ENCODE data around the gene TCL1B. TPM values are rescaled to one million over a fixed set of nuclear protein-coding genes. Genes with fewer than 3 reads are reported as not detected.

Gene TCL1B
- total and polyA plus RNA-seq, 2 donors (not counting 3 experiments of a cell fraction or from before 2014, with no cell fraction given) = not detected

- Histone ChIP-seq H2AFZ (ENCODE audit: low read depth, low read length) (no peak overlapping the region), H3K4me3 (replicated peaks in 1 of 3; ENCODE audit: insufficient read depth in 1 of 3, low read depth in 1 of 3, low read length in 3 of 3) (no peak overlapping the region), H3K4me1 (ENCODE audit: control insufficient read depth, extremely low read depth, insufficient read depth, low read length) (no peaks in the 10 kb centered on the region), H3K4me2 (ENCODE audit: insufficient read depth, low read length) (no peak overlapping the region), H3K9me3 (replicated peaks; ENCODE audit: control insufficient read depth, insufficient read depth, low read length) (no peaks in the 10 kb centered on the region), H3K9me1 (replicated peaks; ENCODE audit: control insufficient read depth, extremely low read depth, insufficient read depth, low read length) (no peaks in the 10 kb centered on the region), H4K20me1 (replicated peaks; ENCODE audit: control insufficient read depth, extremely low read depth, insufficient read depth, low read length) (no peaks in the 10 kb centered on the region), H3K36me3 (ENCODE audit: control insufficient read depth in 2 of 2, extremely low read depth in 1 of 2, insufficient read depth in 2 of 2, low read length in 2 of 2) (no peaks in the 10 kb centered on the region), H3K27ac (ENCODE audit: insufficient read depth, low read depth, low read length) (no peak overlapping the region), H3K9ac (replicated peaks; ENCODE audit: extremely low read depth, insufficient read depth, low read length) (no peak overlapping the region), H3K27me3 (ENCODE audit: control insufficient read depth in 2 of 2, insufficient read depth in 2 of 2, low read length in 2 of 2) (no peaks in the 10 kb centered on the region), H3K79me2 (ENCODE audit: control insufficient read depth, insufficient read depth, low read length) (no peaks in the 10 kb centered on the region)
- no peak for DNase-seq (ENCODE audit: low read depth, low spot score)
- intact Hi-C loops (cut with micrococcal nuclease) (no loop called here), dilution Hi-C loops (cut with MboI; ENCODE audit: extremely low pct_ligation_motif_present, low sequenced_read_pairs) (no loop called here)
- POLR2A ChIA-PET = no interaction called here
- no peak for FAIRE-seq
- no TSS peak for BruUV-seq (replicated peaks)
- TF ChIP-seq, protein P1, sequence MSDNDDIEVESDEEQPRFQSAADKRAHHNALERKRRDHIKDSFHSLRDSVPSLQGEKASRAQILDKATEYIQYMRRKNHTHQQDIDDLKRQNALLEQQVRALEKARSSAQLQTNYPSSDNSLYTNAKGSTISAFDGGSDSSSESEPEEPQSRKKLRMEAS (IDR thresholded peaks at IDR 0.05; ENCODE audit: insufficient read depth, insufficient read length) = no peak
- TF ChIP-seq POLR2A (IDR thresholded peaks at IDR 0.05; ENCODE audit: low read depth, low read length) (no peak), GATA2 (IDR thresholded peaks at IDR 0.05; ENCODE audit: insufficient read depth, insufficient read length, low read depth, low read length) (no peak), POLR2AphosphoS5 (IDR thresholded peaks at IDR 0.05; ENCODE audit: insufficient read depth, low read depth, low read length) (no peak), FOS (IDR thresholded peaks at IDR 0.05; ENCODE audit: borderline replicate concordance, insufficient read depth, low read length) (no peak), CTCF (IDR thresholded peaks at IDR 0.05; ENCODE audit: extremely low read depth in 1 of 2, insufficient read depth in 1 of 2, low read depth in 1 of 2, low read length in 2 of 2) (no peak), EZH2 (IDR thresholded peaks at IDR 0.05; ENCODE audit: borderline replicate concordance, low read depth, low read length, severe bottlenecking) (no peak), MYC (IDR thresholded peaks at IDR 0.05; ENCODE audit: low read depth, low read length) (no peak), JUN (IDR thresholded peaks at IDR 0.05; ENCODE audit: borderline replicate concordance, insufficient read depth, insufficient read length, low read depth) (no peak)
- CTCF ChIA-PET = no interaction called here
Measured at GRCh38 chr14:95664066-95664465, 22.2 kb upstream of the TCL1B start.

All from endothelial cell of umbilical vein (primary cell).